Caco-2 (cell line): Measurements from ENCODE around the gene ZNF324. TPM values are rescaled to one million over a fixed set of nuclear protein-coding genes. Genes with fewer than 3 reads are reported as not detected.

Experiments
- BruUV-seq: library from RNA; stranded (reverse); fragments of 400-500 nt; replicated peaks from 2 replicates; lab custom pipeline; 2021; lab: Mats Ljungman, UMichigan
- CTCF ChIA-PET: fragments of 300-600 bp; sonication (Branson Sonifier 250); formaldehyde crosslinking; loops from one replicate; lab custom pipeline; 2022; ENCODE audit warnings: antibody characterized with exemption; lab: Charles Lee
- POLR2A ChIA-PET: fragments of 300-600 bp; sonication (Branson Sonifier 250); formaldehyde crosslinking; loops from one replicate; lab custom pipeline; 2022; ENCODE audit warnings: antibody characterized with exemption; lab: Charles Lee
- DNase-seq, 2 experiments: peaks; one replicate each; pipeline versions ENCODE4 v3.0.0 to v3.0.0-alpha.2; 2020 to 2022
- H3K27me3 ChIP-seq: replicated peaks from 2 replicates; pipeline ENCODE4 v1.6.0; 2011; ENCODE audit warnings: low read length; ENCODE audit not compliant: control insufficient read depth, insufficient read depth
- H3K36me3 ChIP-seq: 2 replicates; pipeline ENCODE4 v1.5.1; 2011; ENCODE audit warnings: low read length; ENCODE audit not compliant: control insufficient read depth, insufficient read depth
- H3K4me1 ChIP-seq: fragments of 250-450 bp; sonication (Bioruptor Pico); 2 replicates; pipeline ENCODE4 v1.5.1; 2020; ENCODE audit warnings: mild to moderate bottlenecking
- H3K4me3 ChIP-seq: 2 replicates; pipeline ENCODE4 v1.5.1; 2011; ENCODE audit warnings: low read depth, mild to moderate bottlenecking, control low read depth, low read length
- H3K9me3 ChIP-seq: fragments of 250-450 bp; sonication (Bioruptor Pico); 2 replicates; pipeline ENCODE4 v1.5.1; 2020; ENCODE audit warnings: mild to moderate bottlenecking, moderate library complexity
- H3K27ac Mint-ChIP-seq: one replicate; pipeline ENCODE4 v1.8.0; 2022; ENCODE audit warnings: mixed read lengths; ENCODE audit not compliant: unreplicated experiment
- H3K27me3 Mint-ChIP-seq: one replicate; pipeline ENCODE4 v1.8.0; 2022; ENCODE audit warnings: mixed read lengths; ENCODE audit not compliant: insufficient read depth, unreplicated experiment
- H3K36me3 Mint-ChIP-seq: one replicate; pipeline ENCODE4 v1.8.0; 2022; ENCODE audit warnings: mild to moderate bottlenecking, mixed read lengths; ENCODE audit not compliant: insufficient read depth, unreplicated experiment
- H3K4me1 Mint-ChIP-seq: one replicate; pipeline ENCODE4 v1.8.0; 2022; ENCODE audit warnings: low read depth, mixed read lengths; ENCODE audit not compliant: unreplicated experiment
- H3K4me3 Mint-ChIP-seq: one replicate; pipeline ENCODE4 v1.8.0; 2022; ENCODE audit warnings: mild to moderate bottlenecking, moderate library complexity, mixed read lengths; ENCODE audit not compliant: unreplicated experiment
- H3K9me3 Mint-ChIP-seq: one replicate; pipeline ENCODE4 v1.8.0; 2022; ENCODE audit warnings: mixed read lengths; ENCODE audit not compliant: unreplicated experiment
- CTCF ChIP-seq, 2 experiments: fragments of 200-600 bp in 1 of 2; IDR thresholded peaks; 1 replicate in 1 of 2; 2 replicates in 1 of 2; pipeline versions ENCODE4 v1.5.1 to v1.8.0; 2011 to 2022; ENCODE audit warnings: antibody characterized with exemption in 1 of 2, control low read depth in 1 of 2, inconsistent platforms in 1 of 2, low read depth in 1 of 2, low read length in 1 of 2, mild to moderate bottlenecking in 1 of 2, moderate library complexity in 1 of 2; ENCODE audit not compliant: insufficient read depth in 1 of 2, severe bottlenecking in 1 of 2, unreplicated experiment in 1 of 2
- intact Hi-C: fragments of 100-400 bp; cut with micrococcal nuclease; formaldehyde crosslinking; loops from one replicate; pipeline ENCODE4 v1.10.0; 2022; ENCODE audit not compliant: unreplicated experiment
- total RNA-seq: library from RNA; stranded (reverse); gene quantifications from 2 replicates; pipeline ENCODE4 v1.2.3, GENCODE V29; 2022

Gene ZNF324
- total RNA-seq, 1 experiment from 2014 or later, result 10.6 TPM

GRCh38 chr19:58476498-58477015 lies 9.7 kb downstream of the ZNF324 start:
- Histone ChIP-seq H3K4me3 (peak overlapping the region; percentile 71), H3K36me3 (peaks cover 1% of the 10 kb centered on the region; the same call in 1 of the 2 replicates), H3K4me1 (peaks cover 5% of the 10 kb centered on the region; the same call in 1 of the 2 replicates), H3K9me3 (no peaks in the 10 kb centered on the region), H3K27me3 (no peaks in the 10 kb centered on the region)
- ChIA-PET CTCF (no interaction called here), POLR2A (interaction anchor here (0.9 kb wide), 1 partner anchor 198 kb away, joined by 3 read pairs; no protein-coding TSS in a partner anchor)
- no TSS peak for BruUV-seq
- H3K4me3 Mint-ChIP-seq, result peak overlapping the region; percentile 79
- H3K4me1 Mint-ChIP-seq, result no peaks in the 10 kb centered on the region
- H3K27ac Mint-ChIP-seq, result peak overlapping the region; percentile 85
- peak in 1 of 2 experiments; percentile 34 for DNase-seq
- no peaks in the 10 kb centered on the region for H3K9me3 Mint-ChIP-seq
- intact Hi-C loops, result no loop called here
- H3K27me3 Mint-ChIP-seq, result no peaks in the 10 kb centered on the region
- peaks cover 42% of the 10 kb centered on the region for H3K36me3 Mint-ChIP-seq
- TF ChIP-seq CTCF (IDR thresholded peaks at IDR 0.05; ENCODE audit: insufficient read depth in 1 of 2, low read depth in 1 of 2, low read length in 1 of 2, severe bottlenecking in 1 of 2, unreplicated experiment in 1 of 2), result no peak

GRCh38 chr19:58477130-58477529 lies 10.2 kb downstream of the ZNF324 start:
- H3K4me3 ChIP-seq, result peak overlapping the region; percentile 71
- ChIA-PET POLR2A (interaction anchor here (0.5 to 0.9 kb wide), 2 partner anchors 16 to 199 kb away, joined by 3 read pairs; no protein-coding TSS in a partner anchor), CTCF (no interaction called here)
- H3K9me3 ChIP-seq, result no peaks in the 10 kb centered on the region
- no peaks in the 10 kb centered on the region for H3K4me1 Mint-ChIP-seq
- no peaks in the 10 kb centered on the region for H3K27me3 ChIP-seq
- peaks cover under 1% of the 10 kb centered on the region; the same call in 1 of the 2 replicates for H3K36me3 ChIP-seq
- intact Hi-C loops, result no loop called here
- no peaks in the 10 kb centered on the region for H3K9me3 Mint-ChIP-seq
- H3K27me3 Mint-ChIP-seq, result no peaks in the 10 kb centered on the region
- no peak for DNase-seq
- H3K4me1 ChIP-seq, result peaks cover 5% of the 10 kb centered on the region; the same call in 1 of the 2 replicates
- no TSS peak for BruUV-seq
- no peak for TF ChIP-seq CTCF (IDR thresholded peaks at IDR 0.05; ENCODE audit: insufficient read depth in 1 of 2, low read depth in 1 of 2, low read length in 1 of 2, severe bottlenecking in 1 of 2, unreplicated experiment in 1 of 2)
- H3K4me3 Mint-ChIP-seq, result peak overlapping the region; percentile 79
- peak overlapping the region; percentile 85 for H3K27ac Mint-ChIP-seq
- H3K36me3 Mint-ChIP-seq, result peaks cover 40% of the 10 kb centered on the region

GRCh38 chr19:58477871-58478270 lies 11.0 kb downstream of the ZNF324 start:
- BruUV-seq, result no TSS peak
- intact Hi-C loops, result no loop called here
- ChIA-PET CTCF (no interaction called here), POLR2A (interaction anchor here (0.5 kb wide), 1 partner anchor 16 kb away, joined by 3 read pairs; no protein-coding TSS in a partner anchor)
- H3K4me3 ChIP-seq, result no peak overlapping the region
- H3K36me3 ChIP-seq, result no peaks in the 10 kb centered on the region
- peaks cover 32% of the 10 kb centered on the region for H3K36me3 Mint-ChIP-seq
- H3K4me3 Mint-ChIP-seq, result peak overlapping the region; percentile 79
- no peaks in the 10 kb centered on the region for H3K9me3 ChIP-seq
- H3K4me1 Mint-ChIP-seq, result no peaks in the 10 kb centered on the region
- no peaks in the 10 kb centered on the region for H3K27me3 ChIP-seq
- no peak overlapping the region for H3K27ac Mint-ChIP-seq
- peaks cover 5% of the 10 kb centered on the region; the same call in 1 of the 2 replicates for H3K4me1 ChIP-seq
- DNase-seq, result no peak
- no peaks in the 10 kb centered on the region for H3K9me3 Mint-ChIP-seq
- no peak for TF ChIP-seq CTCF (IDR thresholded peaks at IDR 0.05; ENCODE audit: insufficient read depth in 1 of 2, low read depth in 1 of 2, low read length in 1 of 2, severe bottlenecking in 1 of 2, unreplicated experiment in 1 of 2)
- H3K27me3 Mint-ChIP-seq, result no peaks in the 10 kb centered on the region
